SK-N-SH (cell line): ENCODE results near the gene ZEB2. TPM values are rescaled to one million over a fixed set of nuclear protein-coding genes. Genes with fewer than 3 reads are reported as not detected.
A peak's percentile ranks its signal among the peaks of the same experiment; 100 is the strongest.

ENCODE experiments used
- CTCF ChIA-PET: fragments of 300-600, 350-600 bp; formaldehyde crosslinking; extraction: SDS; loops from one replicate; lab custom pipeline; 2021; lab: Yijun Ruan, JAX
- POLR2A ChIA-PET: fragments of 350-600 bp; sonication (Branson Sonifier 250); formaldehyde crosslinking; extraction: SDS; loops from one replicate; lab custom pipeline; 2020; ENCODE audit warnings: antibody characterized with exemption, inconsistent platforms; lab: Yijun Ruan, JAX
- DNase-seq: peaks from one replicate; pipeline ENCODE4 v3.0.0; 2012
- H2AFZ ChIP-seq: fragments of 200-600 bp; sonication (generic); 2 replicates; pipeline ENCODE4 v1.8.1; 2016; ENCODE audit warnings: antibody characterized with exemption, mild to moderate bottlenecking, low read depth
- H3F3A ChIP-seq: fragments of 200-600 bp; sonication (generic); replicated peaks from 2 replicates; pipeline ENCODE3; 2016; ENCODE audit warnings: antibody characterized with exemption, mild to moderate bottlenecking; ENCODE audit not compliant: insufficient read depth
- H3K27ac ChIP-seq, 2 experiments: fragments of 200-500 bp in 1 of 2; fragments of 200-600 bp in 1 of 2; sonication (Bioruptor generic) in 1 of 2; sonication (generic), shearing (Covaris generic) in 1 of 2; 2 replicates each; pipeline versions ENCODE4 v1.5.1 to v1.6.1; 2014 to 2016; ENCODE audit warnings: low read depth in 2 of 2, inconsistent platforms in 1 of 2, low read length in 1 of 2, mild to moderate bottlenecking in 1 of 2, mixed read lengths in 1 of 2
- H3K27me3 ChIP-seq: fragments of 200-600 bp; sonication (generic), shearing (Covaris generic); 2 replicates; pipeline ENCODE4 v1.6.1; 2016; ENCODE audit warnings: mixed run types; ENCODE audit not compliant: insufficient read depth
- H3K36me3 ChIP-seq, 2 experiments: fragments of 200-500 bp in 1 of 2; fragments of 200-600 bp in 1 of 2; sonication (Bioruptor generic) in 1 of 2; sonication (generic) in 1 of 2; replicated peaks in 1 of 2; 2 replicates each; pipeline versions ENCODE3 to v1.5.1; 2014 to 2016; ENCODE audit warnings: low read length in 1 of 2, mild to moderate bottlenecking in 1 of 2; ENCODE audit not compliant: insufficient read depth in 2 of 2, control insufficient read depth in 1 of 2
- H3K4me1 ChIP-seq, 2 experiments: fragments of 200-500 bp in 1 of 2; fragments of 200-600 bp in 1 of 2; sonication (Bioruptor generic) in 1 of 2; sonication (generic), shearing (Covaris generic) in 1 of 2; 2 replicates each; pipeline versions ENCODE4 v1.5.1 to v1.6.1; 2014 to 2016; ENCODE audit warnings: low read depth in 1 of 2, low read length in 1 of 2, mixed run types in 1 of 2; ENCODE audit not compliant: insufficient read depth in 2 of 2, control insufficient read depth in 1 of 2
- H3K4me2 ChIP-seq: fragments of 200-600 bp; sonication (generic), shearing (Covaris generic); 2 replicates; pipeline ENCODE4 v1.6.1; 2017; ENCODE audit warnings: mixed run types
- H3K4me3 ChIP-seq, 2 experiments: fragments of 200-500 bp in 1 of 2; fragments of 200-600 bp in 1 of 2; sonication (Bioruptor generic) in 1 of 2; sonication (generic), shearing (Covaris generic) in 1 of 2; 2 replicates each; pipeline versions ENCODE4 v1.5.1 to v1.8.1; 2014 to 2016; ENCODE audit warnings: low read depth in 2 of 2, inconsistent platforms in 1 of 2, low read length in 1 of 2, mild to moderate bottlenecking in 1 of 2, mixed read lengths in 1 of 2, moderate library complexity in 1 of 2
- H3K79me2 ChIP-seq: fragments of 200-600 bp; sonication (generic); 2 replicates; pipeline ENCODE4 v1.8.1; 2017; ENCODE audit warnings: mild to moderate bottlenecking; ENCODE audit not compliant: insufficient read depth
- H3K9ac ChIP-seq: fragments of 200-600 bp; sonication (generic); 2 replicates; pipeline ENCODE4 v1.6.1; 2017; ENCODE audit warnings: mixed run types
- H3K9me2 ChIP-seq: fragments of 200-600 bp; sonication (generic); 2 replicates; pipeline ENCODE4 v1.6.1; 2017; ENCODE audit warnings: mixed run types
- H3K9me3 ChIP-seq: fragments of 200-600 bp; sonication (generic); 2 replicates; pipeline ENCODE4 v1.6.1; 2017; ENCODE audit warnings: mixed run types, mild to moderate bottlenecking, moderate library complexity
- H4K20me1 ChIP-seq: fragments of 200-600 bp; sonication (generic); 2 replicates; pipeline ENCODE4 v1.6.1; 2017; ENCODE audit warnings: mild to moderate bottlenecking, mixed run types; ENCODE audit not compliant: insufficient read depth
- CHD2 ChIP-seq: fragments of 150-350 bp; IDR thresholded peaks from 2 replicates; pipeline ENCODE4 v1.6.1; 2018; ENCODE audit warnings: low read length; ENCODE audit not compliant: partially characterized antibody
- ELF1 ChIP-seq: IDR thresholded peaks from 2 replicates; pipeline ENCODE4 v1.4.0; 2012
- FOXJ3 ChIP-seq: sonication (generic); formaldehyde crosslinking; IDR thresholded peaks from 2 replicates; pipeline ENCODE4 v1.5.1; 2020; ENCODE audit warnings: mild to moderate bottlenecking, missing genetic modification reagents
- FOXM1 ChIP-seq: IDR thresholded peaks from 2 replicates; pipeline ENCODE4 v1.4.0; 2012; ENCODE audit warnings: low read depth, mild to moderate bottlenecking
- GATA2 ChIP-seq: sonication (generic); formaldehyde crosslinking; IDR thresholded peaks from 2 replicates; pipeline ENCODE4 v1.5.0; 2020; ENCODE audit warnings: mild to moderate bottlenecking, missing genetic modification reagents
- MEF2A ChIP-seq: IDR thresholded peaks from 2 replicates; pipeline ENCODE4 v1.4.0; 2012; ENCODE audit warnings: low read depth, borderline replicate concordance
- MXI1 ChIP-seq: IDR thresholded peaks from 2 replicates; pipeline ENCODE4 v1.6.1; 2012; ENCODE audit warnings: mild to moderate bottlenecking, low read depth, low read length, improper control_type of control experiment
- RFX5 ChIP-seq: IDR thresholded peaks from 2 replicates; pipeline ENCODE4 v1.6.1; 2012; ENCODE audit warnings: mild to moderate bottlenecking, improper control_type of control experiment, low read length
- RXRA ChIP-seq: IDR thresholded peaks from 2 replicates; pipeline ENCODE4 v1.4.0; 2012; ENCODE audit warnings: low read depth, mild to moderate bottlenecking, borderline replicate concordance
- SMC3 ChIP-seq: IDR thresholded peaks from 2 replicates; pipeline ENCODE4 v1.6.1; 2012; ENCODE audit warnings: low read depth, low read length, improper control_type of control experiment
- TAF1 ChIP-seq: IDR thresholded peaks from 2 replicates; pipeline ENCODE4 v1.6.1; 2012; ENCODE audit warnings: low read depth, mild to moderate bottlenecking, low read length, moderate library complexity, borderline replicate concordance
- TCF12 ChIP-seq: IDR thresholded peaks from 2 replicates; pipeline ENCODE4 v1.4.0; 2012
- TEAD4 ChIP-seq: IDR thresholded peaks from 2 replicates; pipeline ENCODE4 v1.4.0; 2012; ENCODE audit warnings: mild to moderate bottlenecking, borderline replicate concordance; ENCODE audit not compliant: insufficient read depth
- YY1 ChIP-seq: IDR thresholded peaks from 2 replicates; pipeline ENCODE4 v1.4.0; 2012; ENCODE audit warnings: low read depth, mild to moderate bottlenecking
- WGBS: methylation state at CpG from one replicate; pipeline ENCODE4 v1.1.6; 2017; ENCODE audit warnings: low lambda C conversion rate; 5-methylcytosine and 5-hydroxymethylcytosine counted together
- polyA plus RNA-seq, 3 experiments: library from polyadenylated mRNA; depleted of rRNA; stranded (reverse); fragments of >200 nt; gene quantifications; 2 replicates each; pipeline ENCODE4 v1.2.3, GENCODE V29; 2012
- TF ChIP-seq, protein P1 (sequence below): IDR thresholded peaks from 2 replicates; pipeline ENCODE4 v1.4.0; 2012; ENCODE audit warnings: low read depth
- TF ChIP-seq, protein P2 (sequence below): fragments of 150-350 bp; IDR thresholded peaks from 2 replicates; pipeline ENCODE4 v1.6.1; 2016; ENCODE audit warnings: mild to moderate bottlenecking, low read depth, low read length
- TF ChIP-seq, protein P3 (sequence below): IDR thresholded peaks from 2 replicates; pipeline ENCODE4; 2012
- TF ChIP-seq, protein P4 (sequence below): fragments of 200-600 bp; sonication (generic); IDR thresholded peaks from 2 replicates; pipeline ENCODE4 v1.6.1; 2017; ENCODE audit warnings: antibody characterized with exemption, mild to moderate bottlenecking, moderate library complexity
- TF ChIP-seq, protein P5 (sequence below): IDR thresholded peaks from 2 replicates; pipeline ENCODE4 v1.6.1; 2012; ENCODE audit warnings: mild to moderate bottlenecking, low read depth, low read length, moderate library complexity
- TF ChIP-seq, protein P6 (sequence below): IDR thresholded peaks from 2 replicates; pipeline ENCODE4 v1.4.0; 2012; ENCODE audit warnings: low read depth, borderline replicate concordance

Gene ZEB2
- polyA plus RNA-seq, 1 of the 3 experiments (the other 2 are of a cell fraction), result 16.3 TPM

DNA sequence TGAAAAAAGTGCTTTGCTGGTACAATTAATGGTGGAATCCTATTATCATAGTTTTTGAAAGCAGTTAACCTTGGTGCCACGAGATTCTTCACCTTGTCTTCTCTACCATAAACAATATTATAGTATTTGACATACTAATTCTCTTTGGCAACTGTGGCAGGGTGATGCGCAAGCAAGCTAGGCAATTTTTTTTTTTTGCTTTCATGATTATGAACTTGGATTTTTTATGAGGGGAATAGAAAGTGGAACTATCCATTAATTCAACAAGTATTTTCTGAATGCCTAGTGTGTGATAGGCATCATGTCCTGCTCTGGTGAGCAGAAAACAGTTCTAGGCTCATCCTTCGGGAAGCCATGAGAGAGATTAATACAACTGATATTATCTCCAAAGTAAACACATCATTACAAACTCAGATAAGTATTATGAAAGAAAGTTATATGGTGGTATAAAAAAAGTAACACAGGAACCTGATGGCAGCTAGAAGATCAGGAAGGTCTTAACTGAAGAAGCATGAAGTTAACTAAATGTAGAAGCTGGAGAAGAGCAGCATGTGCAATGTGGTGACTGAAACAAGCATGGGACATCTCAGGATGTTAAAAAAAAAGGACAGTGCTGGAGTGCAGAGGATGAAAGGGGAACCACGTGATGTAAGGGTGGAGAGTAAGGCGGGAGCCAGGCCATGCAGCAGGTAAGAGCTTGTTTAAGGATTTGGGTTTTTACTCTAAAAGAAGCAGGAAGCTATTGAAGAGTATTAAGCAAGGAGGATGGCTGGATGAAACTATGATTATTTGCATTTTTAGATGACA, 113.7 kb downstream of the ZEB2 start:
- 84% methylated on average over 5 of the region's 5 CpGs for WGBS
- CTCF ChIA-PET, result interaction anchor here (0.6 kb wide), 2 partner anchors 31 to 1239 kb away, joined by 3 to 4 read pairs; no protein-coding TSS in a partner anchor

More for the DNA sequence above, 113.7 kb downstream of the ZEB2 start:
- no peak for DNase-seq
- peaks cover 11% of the 10 kb centered on the region for H3F3A ChIP-seq
- no peak overlapping the region for H3K4me3 ChIP-seq
- H3K27ac ChIP-seq, result peak overlapping the region in 1 of 2 experiments; percentile 36; a peak in 2 of 4 replicates
- H3K27me3 ChIP-seq, result no peaks in the 10 kb centered on the region
- H3K36me3 ChIP-seq, result peaks cover 37 to 76% of the 10 kb centered on the region in 2 experiments
- no peaks in the 10 kb centered on the region for H4K20me1 ChIP-seq
- H3K9ac ChIP-seq, result no peak overlapping the region
- H3K9me3 ChIP-seq, result no peaks in the 10 kb centered on the region
- H3K79me2 ChIP-seq, result no peaks in the 10 kb centered on the region
- POLR2A ChIA-PET, result interaction anchor here (0.7 kb wide), 1 partner anchor 631 kb away, joined by 3 read pairs; no protein-coding TSS in a partner anchor
- H3K4me1 ChIP-seq, result peaks cover 3 to 5% of the 10 kb centered on the region in 2 experiments; a peak in 3 of 4 replicates
- no peak overlapping the region for H2AFZ ChIP-seq
- peak overlapping the region; percentile 24; the same call in 1 of the 2 replicates for H3K4me2 ChIP-seq
- no peaks in the 10 kb centered on the region for H3K9me2 ChIP-seq
- TF ChIP-seq, protein P1, sequence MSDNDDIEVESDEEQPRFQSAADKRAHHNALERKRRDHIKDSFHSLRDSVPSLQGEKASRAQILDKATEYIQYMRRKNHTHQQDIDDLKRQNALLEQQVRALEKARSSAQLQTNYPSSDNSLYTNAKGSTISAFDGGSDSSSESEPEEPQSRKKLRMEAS, result no peak
- TF ChIP-seq RXRA (no peak), TEAD4 (no peak), MXI1 (no peak), FOXM1 (no peak), YY1 (no peak), MEF2A (no peak), RFX5 (no peak), CHD2 (no peak), ELF1 (no peak), GATA2 (CRISPR knock-in tag) (no peak), TCF12 (no peak), SMC3 (no peak), FOXJ3 (CRISPR knock-in tag) (no peak), TAF1 (no peak)
- TF ChIP-seq, protein P2, sequence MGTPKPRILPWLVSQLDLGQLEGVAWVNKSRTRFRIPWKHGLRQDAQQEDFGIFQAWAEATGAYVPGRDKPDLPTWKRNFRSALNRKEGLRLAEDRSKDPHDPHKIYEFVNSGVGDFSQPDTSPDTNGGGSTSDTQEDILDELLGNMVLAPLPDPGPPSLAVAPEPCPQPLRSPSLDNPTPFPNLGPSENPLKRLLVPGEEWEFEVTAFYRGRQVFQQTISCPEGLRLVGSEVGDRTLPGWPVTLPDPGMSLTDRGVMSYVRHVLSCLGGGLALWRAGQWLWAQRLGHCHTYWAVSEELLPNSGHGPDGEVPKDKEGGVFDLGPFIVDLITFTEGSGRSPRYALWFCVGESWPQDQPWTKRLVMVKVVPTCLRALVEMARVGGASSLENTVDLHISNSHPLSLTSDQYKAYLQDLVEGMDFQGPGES, result no peak
- TF ChIP-seq, protein P3, sequence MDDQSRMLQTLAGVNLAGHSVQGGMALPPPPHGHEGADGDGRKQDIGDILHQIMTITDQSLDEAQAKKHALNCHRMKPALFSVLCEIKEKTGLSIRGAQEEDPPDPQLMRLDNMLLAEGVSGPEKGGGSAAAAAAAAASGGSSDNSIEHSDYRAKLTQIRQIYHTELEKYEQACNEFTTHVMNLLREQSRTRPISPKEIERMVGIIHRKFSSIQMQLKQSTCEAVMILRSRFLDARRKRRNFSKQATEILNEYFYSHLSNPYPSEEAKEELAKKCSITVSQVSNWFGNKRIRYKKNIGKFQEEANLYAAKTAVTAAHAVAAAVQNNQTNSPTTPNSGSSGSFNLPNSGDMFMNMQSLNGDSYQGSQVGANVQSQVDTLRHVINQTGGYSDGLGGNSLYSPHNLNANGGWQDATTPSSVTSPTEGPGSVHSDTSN, result no peak
- TF ChIP-seq, protein P4, sequence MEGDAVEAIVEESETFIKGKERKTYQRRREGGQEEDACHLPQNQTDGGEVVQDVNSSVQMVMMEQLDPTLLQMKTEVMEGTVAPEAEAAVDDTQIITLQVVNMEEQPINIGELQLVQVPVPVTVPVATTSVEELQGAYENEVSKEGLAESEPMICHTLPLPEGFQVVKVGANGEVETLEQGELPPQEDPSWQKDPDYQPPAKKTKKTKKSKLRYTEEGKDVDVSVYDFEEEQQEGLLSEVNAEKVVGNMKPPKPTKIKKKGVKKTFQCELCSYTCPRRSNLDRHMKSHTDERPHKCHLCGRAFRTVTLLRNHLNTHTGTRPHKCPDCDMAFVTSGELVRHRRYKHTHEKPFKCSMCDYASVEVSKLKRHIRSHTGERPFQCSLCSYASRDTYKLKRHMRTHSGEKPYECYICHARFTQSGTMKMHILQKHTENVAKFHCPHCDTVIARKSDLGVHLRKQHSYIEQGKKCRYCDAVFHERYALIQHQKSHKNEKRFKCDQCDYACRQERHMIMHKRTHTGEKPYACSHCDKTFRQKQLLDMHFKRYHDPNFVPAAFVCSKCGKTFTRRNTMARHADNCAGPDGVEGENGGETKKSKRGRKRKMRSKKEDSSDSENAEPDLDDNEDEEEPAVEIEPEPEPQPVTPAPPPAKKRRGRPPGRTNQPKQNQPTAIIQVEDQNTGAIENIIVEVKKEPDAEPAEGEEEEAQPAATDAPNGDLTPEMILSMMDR, result no peak
- TF ChIP-seq, protein P5, sequence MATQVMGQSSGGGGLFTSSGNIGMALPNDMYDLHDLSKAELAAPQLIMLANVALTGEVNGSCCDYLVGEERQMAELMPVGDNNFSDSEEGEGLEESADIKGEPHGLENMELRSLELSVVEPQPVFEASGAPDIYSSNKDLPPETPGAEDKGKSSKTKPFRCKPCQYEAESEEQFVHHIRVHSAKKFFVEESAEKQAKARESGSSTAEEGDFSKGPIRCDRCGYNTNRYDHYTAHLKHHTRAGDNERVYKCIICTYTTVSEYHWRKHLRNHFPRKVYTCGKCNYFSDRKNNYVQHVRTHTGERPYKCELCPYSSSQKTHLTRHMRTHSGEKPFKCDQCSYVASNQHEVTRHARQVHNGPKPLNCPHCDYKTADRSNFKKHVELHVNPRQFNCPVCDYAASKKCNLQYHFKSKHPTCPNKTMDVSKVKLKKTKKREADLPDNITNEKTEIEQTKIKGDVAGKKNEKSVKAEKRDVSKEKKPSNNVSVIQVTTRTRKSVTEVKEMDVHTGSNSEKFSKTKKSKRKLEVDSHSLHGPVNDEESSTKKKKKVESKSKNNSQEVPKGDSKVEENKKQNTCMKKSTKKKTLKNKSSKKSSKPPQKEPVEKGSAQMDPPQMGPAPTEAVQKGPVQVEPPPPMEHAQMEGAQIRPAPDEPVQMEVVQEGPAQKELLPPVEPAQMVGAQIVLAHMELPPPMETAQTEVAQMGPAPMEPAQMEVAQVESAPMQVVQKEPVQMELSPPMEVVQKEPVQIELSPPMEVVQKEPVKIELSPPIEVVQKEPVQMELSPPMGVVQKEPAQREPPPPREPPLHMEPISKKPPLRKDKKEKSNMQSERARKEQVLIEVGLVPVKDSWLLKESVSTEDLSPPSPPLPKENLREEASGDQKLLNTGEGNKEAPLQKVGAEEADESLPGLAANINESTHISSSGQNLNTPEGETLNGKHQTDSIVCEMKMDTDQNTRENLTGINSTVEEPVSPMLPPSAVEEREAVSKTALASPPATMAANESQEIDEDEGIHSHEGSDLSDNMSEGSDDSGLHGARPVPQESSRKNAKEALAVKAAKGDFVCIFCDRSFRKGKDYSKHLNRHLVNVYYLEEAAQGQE, result no peak
- TF ChIP-seq, protein P6, sequence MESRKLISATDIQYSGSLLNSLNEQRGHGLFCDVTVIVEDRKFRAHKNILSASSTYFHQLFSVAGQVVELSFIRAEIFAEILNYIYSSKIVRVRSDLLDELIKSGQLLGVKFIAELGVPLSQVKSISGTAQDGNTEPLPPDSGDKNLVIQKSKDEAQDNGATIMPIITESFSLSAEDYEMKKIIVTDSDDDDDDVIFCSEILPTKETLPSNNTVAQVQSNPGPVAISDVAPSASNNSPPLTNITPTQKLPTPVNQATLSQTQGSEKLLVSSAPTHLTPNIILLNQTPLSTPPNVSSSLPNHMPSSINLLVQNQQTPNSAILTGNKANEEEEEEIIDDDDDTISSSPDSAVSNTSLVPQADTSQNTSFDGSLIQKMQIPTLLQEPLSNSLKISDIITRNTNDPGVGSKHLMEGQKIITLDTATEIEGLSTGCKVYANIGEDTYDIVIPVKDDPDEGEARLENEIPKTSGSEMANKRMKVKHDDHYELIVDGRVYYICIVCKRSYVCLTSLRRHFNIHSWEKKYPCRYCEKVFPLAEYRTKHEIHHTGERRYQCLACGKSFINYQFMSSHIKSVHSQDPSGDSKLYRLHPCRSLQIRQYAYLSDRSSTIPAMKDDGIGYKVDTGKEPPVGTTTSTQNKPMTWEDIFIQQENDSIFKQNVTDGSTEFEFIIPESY, result no peak
